Activated CD4-positive, CD25-positive, alpha-beta regulatory T cell treated with anti-CD3 and anti-CD28 coated beads, Interleukin-2, amount 50 U/mL, for 72 hours (primary cell): ENCODE measurements around the gene DZIP1.
"Not testable (repeated sequence)": the region's sequence is repeated elsewhere in the genome, so short reads cannot be mapped to it uniquely, and the experiment has no call there.

ENCODE experiments used
- DNase-seq: peaks from one replicate; pipeline ENCODE4 v3.0.0; 2021

DZIP1 gene

GRCh38 chr13:95593462-95593861 is 51.0 kb downstream of the DZIP1 start:
- no peak for DNase-seq

- DNase-seq = no peak
Observed at GRCh38 chr13:95588721-95589120, 55.8 kb downstream of the DZIP1 start.

- no peak for DNase-seq
Observed at GRCh38 chr13:95588134-95588533, 56.4 kb downstream of the DZIP1 start.

- DNase-seq = no peak
Observed at GRCh38 chr13:95585867-95586266, 58.6 kb downstream of the DZIP1 start.

GRCh38 chr13:95579303-95579702 is 65.2 kb downstream of the DZIP1 start:
- DNase-seq = no peak

GRCh38 chr13:95573221-95573620 is 71.3 kb downstream of the DZIP1 start:
- no peak for DNase-seq

- no peak for DNase-seq
Observed at GRCh38 chr13:95571941-95572340, 72.6 kb downstream of the DZIP1 start.

- no peak for DNase-seq
Observed at GRCh38 chr13:95570016-95570415, 74.5 kb downstream of the DZIP1 start.

DNA sequence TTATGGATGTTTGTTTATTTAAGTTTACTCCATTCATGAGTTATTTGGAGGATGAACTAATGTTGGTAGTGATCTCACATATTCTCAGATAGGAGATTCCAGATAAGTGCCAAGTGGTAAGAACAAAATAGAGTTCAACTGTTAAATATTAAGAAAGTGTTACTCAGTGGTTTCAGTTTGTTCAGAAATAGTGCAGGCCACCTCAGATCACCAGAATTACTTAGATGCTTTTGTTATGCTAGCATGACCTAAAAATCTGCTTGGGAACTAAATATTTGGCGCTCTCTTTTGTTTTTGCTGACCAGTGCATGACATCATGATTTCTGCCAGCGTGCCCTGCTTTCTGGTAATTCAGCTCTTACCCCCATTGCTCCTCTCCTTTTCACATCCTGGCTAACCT is 76.4 kb downstream of the DZIP1 start:
- DNase-seq = no peak

DNA sequence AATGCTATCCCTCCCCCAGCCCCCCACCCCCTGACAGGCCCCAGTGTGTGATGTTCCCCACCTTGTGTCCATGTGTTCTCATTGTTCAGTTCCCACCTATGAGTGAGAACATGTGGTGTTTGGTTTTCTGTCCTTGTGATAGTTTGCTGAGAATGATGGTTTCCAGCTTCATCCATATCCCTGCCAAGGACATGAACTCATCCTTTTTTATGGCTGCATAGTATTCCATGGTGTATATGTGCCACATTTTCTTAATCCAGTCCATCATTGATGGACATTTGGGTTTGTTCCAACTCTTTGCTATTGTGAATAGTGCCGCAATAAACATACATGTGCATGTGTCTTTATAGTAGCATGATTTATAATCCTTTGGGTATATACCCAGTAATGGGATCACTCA is 78.7 kb downstream of the DZIP1 start:
- not testable (repeated sequence) for DNase-seq

GRCh38 chr13:95564733-95565291 is 79.7 kb downstream of the DZIP1 start:
- DNase-seq = no peak

GRCh38 chr13:95564091-95564490 is 80.4 kb downstream of the DZIP1 start:
- DNase-seq = no peak

DNA sequence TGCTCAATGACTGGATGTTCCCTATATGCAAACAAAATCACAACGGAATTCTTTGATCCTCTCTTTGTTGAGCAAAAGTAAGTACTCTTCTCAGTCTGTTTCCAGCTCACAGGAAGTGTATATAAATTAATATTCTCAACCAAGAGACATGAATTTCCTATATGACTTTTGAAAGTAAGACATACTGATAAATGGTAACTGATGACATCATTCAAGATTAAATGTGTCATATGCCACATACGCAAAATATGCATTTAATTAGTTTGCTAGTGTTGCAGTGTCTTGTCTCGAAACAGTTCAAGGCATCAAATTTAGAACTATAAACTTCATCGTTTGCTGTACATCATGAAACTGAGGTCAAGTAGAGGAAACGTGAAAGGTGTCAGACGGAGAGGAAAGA is 84.1 kb downstream of the DZIP1 start:
- no peak for DNase-seq

GRCh38 chr13:95559100-95559499 is 85.4 kb downstream of the DZIP1 start:
- no peak for DNase-seq

DNA sequence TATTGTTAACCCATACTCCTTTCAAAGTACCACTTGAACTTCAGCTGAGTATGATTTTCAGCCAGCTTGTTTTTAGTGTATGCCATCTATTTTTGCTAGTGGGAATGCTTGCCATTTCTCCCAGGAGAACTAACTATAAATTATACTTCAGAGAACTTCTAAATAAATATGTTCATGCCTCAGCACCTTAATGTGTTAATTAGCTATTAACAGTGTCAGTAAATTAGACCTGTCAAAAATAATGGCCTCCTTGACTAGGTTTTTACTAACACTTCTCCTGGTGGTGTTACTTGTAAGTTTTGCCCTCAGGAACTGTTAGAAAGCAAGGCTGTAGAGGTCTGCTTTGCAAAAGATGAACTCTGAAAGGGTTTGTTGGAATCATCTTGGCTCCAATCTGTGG is 87.5 kb downstream of the DZIP1 start:
- DNase-seq = no peak

GRCh38 chr13:95553581-95554385 is 90.7 kb downstream of the DZIP1 start:
- no peak for DNase-seq

DNA sequence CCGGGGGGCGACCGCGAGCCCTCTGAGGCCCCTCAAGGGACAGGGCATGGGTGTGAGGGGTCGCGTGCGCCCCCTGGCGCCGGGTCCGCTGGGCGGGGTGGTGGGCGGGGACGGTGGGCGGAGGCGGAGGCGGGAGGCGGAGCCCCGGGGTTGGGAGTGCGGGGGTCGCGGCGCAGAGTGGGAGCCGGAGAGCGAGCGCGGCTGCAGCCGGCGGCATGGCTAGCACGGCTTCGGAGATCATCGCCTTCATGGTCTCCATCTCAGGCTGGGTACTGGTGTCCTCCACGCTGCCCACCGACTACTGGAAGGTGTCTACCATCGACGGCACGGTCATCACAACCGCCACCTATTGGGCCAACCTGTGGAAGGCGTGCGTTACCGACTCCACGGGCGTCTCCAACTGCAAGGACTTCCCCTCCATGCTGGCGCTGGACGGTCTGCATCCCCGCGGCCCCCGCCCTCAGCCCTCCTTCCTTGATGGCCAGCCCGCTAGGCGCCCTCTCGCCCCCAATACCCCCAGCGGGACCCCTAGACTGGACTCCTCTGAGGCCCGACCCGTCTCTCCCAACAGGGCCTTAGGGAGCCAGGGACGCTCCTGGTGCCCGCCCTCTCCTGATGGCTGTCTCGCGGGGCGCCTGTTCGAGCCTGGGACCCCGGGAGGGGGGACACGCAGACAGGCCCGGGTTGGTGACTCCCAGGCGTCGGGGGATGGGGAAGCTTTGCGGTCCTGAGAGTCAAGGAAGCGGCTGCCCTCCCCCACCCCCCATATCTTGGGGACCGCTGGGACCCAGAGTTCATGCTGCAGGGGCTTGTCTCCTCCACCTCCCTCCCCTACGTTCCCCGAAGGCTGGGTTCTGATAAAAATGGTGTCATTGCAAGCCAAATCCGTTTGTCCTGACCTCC is 91.7 kb downstream of the DZIP1 start, which contains the start of gene CLDN10:
Gene CLDN10 (plus strand): TSS at position 182 of the 903 bp plus-strand sequence. CDS start 34 bp downstream, at position 216.
- no peak for DNase-seq

- DNase-seq = no peak
Observed at GRCh38 chr13:95552208-95552538, 92.3 kb downstream of the DZIP1 start.

DNA sequence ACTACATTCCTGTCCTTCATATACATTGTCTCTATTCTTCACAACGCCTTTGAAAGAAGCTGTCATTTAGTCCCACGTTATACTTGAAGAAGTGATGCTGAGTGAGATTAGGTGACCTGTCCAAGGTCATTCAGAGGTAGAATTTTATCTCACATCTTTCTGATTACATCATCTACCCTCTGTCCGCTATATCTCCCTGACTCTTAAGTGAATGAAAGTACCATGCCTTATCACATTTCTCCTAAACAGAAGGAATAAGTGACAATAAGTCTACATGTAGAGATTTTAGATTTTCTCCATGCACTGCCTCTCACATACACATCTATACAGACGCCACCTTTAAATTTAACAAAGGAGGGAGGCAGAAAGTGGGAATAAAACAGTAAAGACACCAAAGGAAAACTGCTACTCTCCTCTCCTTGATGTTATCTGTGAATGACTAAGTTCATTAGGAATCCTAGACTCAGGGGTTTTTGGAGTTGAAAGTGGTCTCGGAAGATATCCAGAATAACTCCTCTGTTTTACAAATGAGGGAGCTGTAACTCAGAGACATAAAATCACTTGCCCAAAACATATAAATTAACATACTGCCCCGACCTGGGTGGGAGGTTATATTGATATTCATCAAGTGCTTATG is 96.9 kb downstream of the DZIP1 start:
- no peak for DNase-seq

DNA sequence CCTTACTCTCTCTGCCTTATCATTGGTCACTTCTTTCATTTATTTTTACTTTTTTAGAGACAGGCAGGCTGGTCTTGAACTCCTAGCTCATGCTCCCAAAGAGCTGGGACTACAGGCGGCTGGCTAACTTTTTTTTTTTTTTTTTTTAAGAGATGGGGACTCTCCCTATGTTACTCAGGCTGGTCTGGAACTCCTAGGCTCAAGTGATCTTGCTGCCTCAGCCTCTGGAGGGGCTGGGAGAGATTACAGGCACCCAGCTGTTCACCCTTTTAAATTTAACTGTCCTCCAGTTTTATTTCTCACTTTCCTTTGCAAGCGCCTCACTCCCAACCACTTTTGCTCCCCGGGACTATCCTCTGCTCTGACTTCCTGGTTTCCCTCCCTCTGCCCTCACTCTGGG is 97.6 kb downstream of the DZIP1 start:
- no peak for DNase-seq

- DNase-seq = no peak
Observed at GRCh38 chr13:95544293-95544692, 100.2 kb downstream of the DZIP1 start.

DNA sequence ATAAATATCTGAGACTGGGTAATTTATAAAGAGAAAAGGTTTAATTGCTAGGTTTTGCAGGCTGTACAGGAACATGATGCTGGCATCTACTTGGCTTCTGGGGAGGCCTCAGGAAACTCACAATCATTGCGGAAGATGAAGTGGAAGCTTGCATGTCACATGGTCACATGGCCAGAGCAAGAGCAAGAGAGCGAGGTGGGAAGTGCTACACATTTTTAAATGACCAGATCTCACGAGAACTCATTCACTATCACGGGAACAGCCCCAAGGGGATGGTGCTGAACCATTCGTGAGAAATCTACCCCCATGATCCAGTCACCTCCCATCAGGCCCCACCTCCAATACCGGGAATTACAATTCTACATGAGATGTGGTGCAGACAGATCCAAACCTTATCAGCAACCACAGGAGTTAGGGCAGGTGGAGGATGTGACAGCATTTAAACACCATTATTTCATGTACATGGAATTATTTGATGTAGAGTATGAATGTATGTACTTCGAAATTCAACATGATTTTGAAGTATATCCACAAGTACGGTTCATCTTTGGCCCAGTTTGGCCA is 102.5 kb downstream of the DZIP1 start:
- DNase-seq = no peak

GRCh38 chr13:95541308-95541707 is 103.2 kb downstream of the DZIP1 start:
- no peak for DNase-seq
